GM12801 (cell line): ENCODE results near the gene LRP1.

Source experiments
- CTCF ChIP-seq: IDR thresholded peaks from one replicate; pipeline ENCODE4 v1.5.1; 2011; ENCODE audit warnings: control low read depth; ENCODE audit not compliant: insufficient read length; ENCODE audit errors: extremely low read depth

LRP1 gene

GRCh38 chr12:57231276-57232021, 103.2 kb downstream of the LRP1 start:
- no peak for TF ChIP-seq CTCF

- no peak for TF ChIP-seq CTCF
These were observed 104.0 kb downstream of the LRP1 start for GRCh38 chr12:57232156-57232756.

GRCh38 chr12:57233357-57234232, 105.3 kb downstream of the LRP1 start:
- no peak for TF ChIP-seq CTCF

- no peak for TF ChIP-seq CTCF
These were observed 105.9 kb downstream of the LRP1 start for GRCh38 chr12:57234233-57234570.

- no peak for TF ChIP-seq CTCF
These were observed 106.3 kb downstream of the LRP1 start for GRCh38 chr12:57234571-57235016.

- no peak for TF ChIP-seq CTCF
These were observed 106.9 kb downstream of the LRP1 start for GRCh38 chr12:57235017-57235727.

GRCh38 chr12:57235728-57236131, 107.4 kb downstream of the LRP1 start:
- TF ChIP-seq CTCF = no peak
